Thyroid gland (tissue), 4 donors: Measurements from ENCODE around the gene ACSL1. TPM values are rescaled to one million over a fixed set of nuclear protein-coding genes. Genes with fewer than 3 reads are reported as not detected.

ENCODE experiments used
- DNase-seq, 2 donors: peaks; one replicate each; pipeline ENCODE4 v3.0.0-alpha.2; 2019
- H3K27ac ChIP-seq, 3 donors: fragments of 200-600 bp; sonication (generic); 1 replicate in 2 of 3; 2 replicates in 1 of 3; pipeline ENCODE4 v1.5.1; 2016 to 2019; ENCODE audit warnings: mild to moderate bottlenecking in 1 of 3, moderate library complexity in 1 of 3
- H3K27me3 ChIP-seq: fragments of 200-600 bp; sonication (generic); one replicate; pipeline ENCODE4 v1.5.1; 2019
- H3K36me3 ChIP-seq, 2 donors: fragments of 200-600 bp; sonication (generic); one replicate each; pipeline ENCODE4 v1.5.1; 2016 to 2019
- H3K4me1 ChIP-seq, 2 donors: fragments of 200-600 bp; sonication (generic); one replicate each; pipeline ENCODE4 v1.5.1; 2017 to 2019
- H3K4me3 ChIP-seq, 3 donors: fragments of 200-600 bp; sonication (generic); replicated peaks in 1 of 3; 1 replicate in 2 of 3; 2 replicates in 1 of 3; pipeline ENCODE4 v1.5.1; 2016; ENCODE audit warnings: mild to moderate bottlenecking in 1 of 3
- H3K9me3 ChIP-seq: fragments of 200-600 bp; sonication (generic); one replicate; pipeline ENCODE4 v1.5.1; 2017
- CTCF ChIP-seq, 6 experiments: fragments of 200-600 bp in 3 of 6; fragments of 450-650 bp in 3 of 6; sonication (generic) in 3 of 6; IDR thresholded peaks; one replicate each; pipeline ENCODE4 v1.5.1; 2016 to 2019; ENCODE audit warnings: antibody characterized with exemption in 6 of 6, mild to moderate bottlenecking in 2 of 6, inconsistent platforms in 1 of 6, moderate library complexity in 1 of 6
- POLR2A ChIP-seq, 2 donors: fragments of 450-650 bp; IDR thresholded peaks; one replicate each; pipeline ENCODE4 v1.6.1; 2017; ENCODE audit warnings: antibody characterized with exemption in 2 of 2, mild to moderate bottlenecking in 2 of 2, moderate library complexity in 1 of 2
- WGBS, 2 donors: methylation state at CpG; one replicate each; pipeline ENCODE4 v1.1.5; 2017; 5-methylcytosine and 5-hydroxymethylcytosine counted together
- intact Hi-C: fragments of 100-400 bp; cut with DNase I; formaldehyde crosslinking; loops from one replicate; pipeline ENCODE4 v1.15.1; 2023
- total RNA-seq, 4 donors: library from RNA; depleted of rRNA; stranded (reverse); fragments of >200 nt; gene quantifications; one replicate each; pipeline ENCODE4 v1.2.3, GENCODE V29; 2016

The ACSL1 gene
- total RNA-seq, 4 donors from 2014 or later = 78.2 to 163 (median 112) TPM

- intact Hi-C loops = no loop called here
- TF ChIP-seq POLR2A (IDR thresholded peaks at IDR 0.05) = no peak
- Histone ChIP-seq H3K27ac (peak overlapping the region; percentile 86 to 96 (median 94)), H3K27me3 (no peaks in the 10 kb centered on the region), H3K36me3 (no peaks in the 10 kb centered on the region), H3K9me3 (no peaks in the 10 kb centered on the region), H3K4me3 (no peak overlapping the region), H3K4me1 (peaks cover 44 to 66% of the 10 kb centered on the region in 2 donors)
- WGBS, 2 donors = 86 to 98% methylated on average over 1 of the region's 1 CpG
- DNase-seq = no peak
Observed at GRCh38 chr4:184806711-184807110, 19.1 kb downstream of the ACSL1 start.

- intact Hi-C loops = no loop called here
- 97 to 98% methylated on average over 2 of the region's 2 CpGs for WGBS, 2 donors
- H3K4me1 ChIP-seq = peaks cover 44 to 71% of the 10 kb centered on the region in 2 donors
- DNase-seq = no peak
- H3K36me3 ChIP-seq = no peaks in the 10 kb centered on the region
- peak overlapping the region; percentile 86 to 96 (median 94) for H3K27ac ChIP-seq
- TF ChIP-seq POLR2A (IDR thresholded peaks at IDR 0.05) = no peak
- no peak for TF ChIP-seq CTCF (IDR thresholded peaks at IDR 0.05)
- no peaks in the 10 kb centered on the region for H3K9me3 ChIP-seq
- H3K27me3 ChIP-seq = no peaks in the 10 kb centered on the region
- no peak overlapping the region for H3K4me3 ChIP-seq
Observed at GRCh38 chr4:184806229-184806550, 19.6 kb downstream of the ACSL1 start.

- Histone ChIP-seq H3K4me3 (no peak overlapping the region), H3K9me3 (no peaks in the 10 kb centered on the region), H3K36me3 (no peaks in the 10 kb centered on the region), H3K27me3 (no peaks in the 10 kb centered on the region), H3K4me1 (peaks cover 46 to 72% of the 10 kb centered on the region in 2 donors), H3K27ac (peak overlapping the region; percentile 86 to 96 (median 94))
- DNase-seq = peak; percentile 96 to 98
- TF ChIP-seq POLR2A (IDR thresholded peaks at IDR 0.05) = peak in 1 of 2 donors; percentile 73
- no peak for TF ChIP-seq CTCF (IDR thresholded peaks at IDR 0.05)
- intact Hi-C loops = no loop called here
- WGBS, 2 donors = 37 to 58% methylated on average over 11 of the region's 11 CpGs
Observed at GRCh38 chr4:184805462-184806228, 20.1 kb downstream of the ACSL1 start.

- Histone ChIP-seq H3K4me3 (no peak overlapping the region), H3K27me3 (no peaks in the 10 kb centered on the region), H3K27ac (peak overlapping the region; percentile 70 to 96 (median 94)), H3K9me3 (no peaks in the 10 kb centered on the region), H3K4me1 (peaks cover 54 to 74% of the 10 kb centered on the region in 2 donors), H3K36me3 (no peaks in the 10 kb centered on the region)
- intact Hi-C loops = no loop called here
- WGBS, 2 donors = 94 to 95% methylated on average over 5 of the region's 5 CpGs
- TF ChIP-seq POLR2A (IDR thresholded peaks at IDR 0.05) = no peak
- TF ChIP-seq CTCF (IDR thresholded peaks at IDR 0.05) = no peak
- DNase-seq = no peak
Observed at GRCh38 chr4:184804621-184805020, 21.1 kb downstream of the ACSL1 start.

GRCh38 chr4:184803874-184804273 is 21.9 kb downstream of the ACSL1 start:
- TF ChIP-seq CTCF (IDR thresholded peaks at IDR 0.05) (no peak), POLR2A (IDR thresholded peaks at IDR 0.05) (no peak)
- no peak overlapping the region for H3K4me3 ChIP-seq
- no peaks in the 10 kb centered on the region for H3K27me3 ChIP-seq
- H3K9me3 ChIP-seq = no peaks in the 10 kb centered on the region
- 90 to 95% methylated on average over 4 of the region's 4 CpGs for WGBS, 2 donors
- peaks cover 53 to 74% of the 10 kb centered on the region in 2 donors for H3K4me1 ChIP-seq
- peak overlapping the region in 2 of 3 donors; percentile 94 to 96 for H3K27ac ChIP-seq
- DNase-seq = no peak
- intact Hi-C loops = no loop called here
- no peaks in the 10 kb centered on the region for H3K36me3 ChIP-seq
